Loucy (cell line): ENCODE measurements around the gene OLFM1.

ENCODE experiments used
- H2AFZ ChIP-seq: fragments of 200-600 bp; sonication (generic); 2 replicates; pipeline ENCODE4 v1.6.0; 2016; ENCODE audit warnings: antibody characterized with exemption, mild to moderate bottlenecking, low read length, moderate library complexity
- H3F3A ChIP-seq: fragments of 200-600 bp; 2 replicates; pipeline ENCODE4 v1.6.0; 2016; ENCODE audit warnings: antibody characterized with exemption, low read depth, mild to moderate bottlenecking
- H3K27me3 ChIP-seq: fragments of 200-600 bp; sonication (generic); 2 replicates; pipeline ENCODE4 v1.6.1; 2014; ENCODE audit warnings: low read length, mild to moderate bottlenecking; ENCODE audit not compliant: insufficient read depth, poor library complexity, severe bottlenecking
- H3K36me3 ChIP-seq: fragments of 200-600 bp; sonication (generic); 2 replicates; pipeline ENCODE4 v1.6.1; 2016; ENCODE audit warnings: low read length; ENCODE audit not compliant: insufficient read depth
- H3K4me1 ChIP-seq: fragments of 200-600 bp; sonication (generic); 2 replicates; pipeline ENCODE4 v1.5.1; 2014; ENCODE audit warnings: low read length, mild to moderate bottlenecking; ENCODE audit not compliant: insufficient read depth, poor library complexity, severe bottlenecking
- H3K4me2 ChIP-seq: fragments of 200-600 bp; sonication (generic); 2 replicates; pipeline ENCODE4 v1.6.0; 2014; ENCODE audit warnings: antibody characterized with exemption, low read length, low read depth, mild to moderate bottlenecking; ENCODE audit not compliant: poor library complexity, severe bottlenecking
- H3K4me3 ChIP-seq: fragments of 200-600 bp; sonication (generic); 2 replicates; pipeline ENCODE4 v1.5.1; 2014; ENCODE audit warnings: low read length, mild to moderate bottlenecking, mixed read lengths; ENCODE audit not compliant: poor library complexity, severe bottlenecking
- H3K79me2 ChIP-seq: fragments of 200-600 bp; sonication (generic); 2 replicates; pipeline ENCODE4 v1.6.1; 2014; ENCODE audit warnings: low read length; ENCODE audit not compliant: insufficient read depth
- H3K9ac ChIP-seq: fragments of 200-600 bp; sonication (generic); 2 replicates; pipeline ENCODE4 v1.6.0; 2014; ENCODE audit warnings: mild to moderate bottlenecking, low read depth, low read length, moderate library complexity; ENCODE audit not compliant: poor library complexity, severe bottlenecking
- H3K9me2 ChIP-seq: fragments of 200-600 bp; sonication (generic); replicated peaks from 2 replicates; pipeline ENCODE4 v1.6.1; 2016; ENCODE audit warnings: low read depth, low read length, mixed read lengths
- H3K9me3 ChIP-seq: fragments of 200-600 bp; sonication (generic); 2 replicates; pipeline ENCODE4 v1.6.1; 2014; ENCODE audit warnings: mild to moderate bottlenecking, antibody characterized with exemption, low read length, low read depth; ENCODE audit not compliant: insufficient read depth
- H4K20me1 ChIP-seq: fragments of 200-600 bp; sonication (generic); 2 replicates; pipeline ENCODE4 v1.6.0; 2014; ENCODE audit warnings: antibody characterized with exemption, low read length, mild to moderate bottlenecking; ENCODE audit not compliant: insufficient read depth, poor library complexity, severe bottlenecking
- EZH2phosphoT487 ChIP-seq: fragments of 200-600 bp; IDR thresholded peaks from 2 replicates; pipeline ENCODE4 v1.6.1; 2018; ENCODE audit warnings: antibody characterized with exemption, mild to moderate bottlenecking, moderate library complexity, borderline replicate concordance
- TF ChIP-seq, protein P1 (sequence below): fragments of 200-600 bp; sonication (generic); conservative IDR thresholded peaks from 2 replicates; pipeline ENCODE4 v1.5.1; 2014; ENCODE audit warnings: mild to moderate bottlenecking, antibody characterized with exemption, low read length

Gene OLFM1

DNA sequence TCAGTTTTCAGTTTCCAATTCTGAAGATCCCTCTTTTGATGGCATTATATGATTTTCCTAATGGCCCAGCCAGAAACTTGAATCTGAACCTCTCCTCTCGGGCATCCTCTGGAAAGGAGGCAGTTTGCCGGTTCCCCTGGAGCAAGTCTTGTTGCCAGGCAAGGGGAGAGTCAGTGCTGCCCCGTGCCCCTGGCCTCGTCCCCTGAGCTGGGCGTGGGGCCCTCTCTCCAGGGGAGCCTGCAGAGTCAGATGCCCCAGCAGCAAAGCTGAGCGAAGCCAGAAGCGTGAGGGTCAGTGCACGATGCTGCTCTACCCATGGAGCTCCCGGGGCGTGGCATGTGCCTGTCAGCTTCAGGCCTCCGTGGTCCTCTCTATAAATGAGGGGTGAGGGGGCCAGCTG, 14.0 kb downstream of the OLFM1 start:
- H3K36me3 ChIP-seq = no peaks in the 10 kb centered on the region
- no peak overlapping the region for H3K4me3 ChIP-seq
- no peaks in the 10 kb centered on the region; the same call in 1 of the 2 replicates for H3K9me3 ChIP-seq
- no peak overlapping the region for H2AFZ ChIP-seq
- H3K4me2 ChIP-seq = no peak overlapping the region
- H4K20me1 ChIP-seq = no peaks in the 10 kb centered on the region
- no peaks in the 10 kb centered on the region for H3K79me2 ChIP-seq
- no peaks in the 10 kb centered on the region for H3K4me1 ChIP-seq
- TF ChIP-seq, protein P1, sequence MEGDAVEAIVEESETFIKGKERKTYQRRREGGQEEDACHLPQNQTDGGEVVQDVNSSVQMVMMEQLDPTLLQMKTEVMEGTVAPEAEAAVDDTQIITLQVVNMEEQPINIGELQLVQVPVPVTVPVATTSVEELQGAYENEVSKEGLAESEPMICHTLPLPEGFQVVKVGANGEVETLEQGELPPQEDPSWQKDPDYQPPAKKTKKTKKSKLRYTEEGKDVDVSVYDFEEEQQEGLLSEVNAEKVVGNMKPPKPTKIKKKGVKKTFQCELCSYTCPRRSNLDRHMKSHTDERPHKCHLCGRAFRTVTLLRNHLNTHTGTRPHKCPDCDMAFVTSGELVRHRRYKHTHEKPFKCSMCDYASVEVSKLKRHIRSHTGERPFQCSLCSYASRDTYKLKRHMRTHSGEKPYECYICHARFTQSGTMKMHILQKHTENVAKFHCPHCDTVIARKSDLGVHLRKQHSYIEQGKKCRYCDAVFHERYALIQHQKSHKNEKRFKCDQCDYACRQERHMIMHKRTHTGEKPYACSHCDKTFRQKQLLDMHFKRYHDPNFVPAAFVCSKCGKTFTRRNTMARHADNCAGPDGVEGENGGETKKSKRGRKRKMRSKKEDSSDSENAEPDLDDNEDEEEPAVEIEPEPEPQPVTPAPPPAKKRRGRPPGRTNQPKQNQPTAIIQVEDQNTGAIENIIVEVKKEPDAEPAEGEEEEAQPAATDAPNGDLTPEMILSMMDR = no peak
- no peak for TF ChIP-seq EZH2phosphoT487
- no peaks in the 10 kb centered on the region for H3K9me2 ChIP-seq
- H3K9ac ChIP-seq = no peak overlapping the region
- no peaks in the 10 kb centered on the region for H3K27me3 ChIP-seq
- no peaks in the 10 kb centered on the region for H3F3A ChIP-seq

DNA sequence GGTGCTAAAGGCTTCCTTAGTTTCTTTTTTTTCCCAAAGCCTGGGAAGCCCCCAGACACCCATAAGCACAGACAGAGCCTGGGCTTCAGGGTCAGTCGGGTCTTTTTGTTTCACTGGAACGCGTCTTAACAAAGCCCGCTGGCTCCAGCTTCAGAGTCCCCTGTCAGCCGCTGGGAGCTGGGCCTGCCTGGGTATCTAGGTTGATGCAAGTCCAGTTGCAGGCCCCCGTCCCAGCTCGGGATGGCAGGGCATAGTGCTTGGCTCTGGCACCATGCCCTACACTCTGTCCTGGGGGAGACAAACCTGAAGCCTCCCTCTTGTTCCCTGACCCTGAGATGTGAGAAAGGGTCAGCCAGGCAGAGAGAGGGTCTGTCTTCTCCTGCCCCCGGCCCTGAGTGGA, 14.5 kb downstream of the OLFM1 start:
- H3K79me2 ChIP-seq = no peaks in the 10 kb centered on the region
- H3F3A ChIP-seq = no peaks in the 10 kb centered on the region
- no peaks in the 10 kb centered on the region; the same call in 1 of the 2 replicates for H3K9me3 ChIP-seq
- H3K4me2 ChIP-seq = no peak overlapping the region
- no peaks in the 10 kb centered on the region for H3K4me1 ChIP-seq
- no peaks in the 10 kb centered on the region for H3K9me2 ChIP-seq
- no peak for TF ChIP-seq EZH2phosphoT487
- TF ChIP-seq, protein P1 = no peak
- no peaks in the 10 kb centered on the region for H4K20me1 ChIP-seq
- H2AFZ ChIP-seq = no peak overlapping the region
- no peak overlapping the region for H3K9ac ChIP-seq
- no peaks in the 10 kb centered on the region for H3K27me3 ChIP-seq
- no peak overlapping the region for H3K4me3 ChIP-seq
- H3K36me3 ChIP-seq = no peaks in the 10 kb centered on the region

DNA sequence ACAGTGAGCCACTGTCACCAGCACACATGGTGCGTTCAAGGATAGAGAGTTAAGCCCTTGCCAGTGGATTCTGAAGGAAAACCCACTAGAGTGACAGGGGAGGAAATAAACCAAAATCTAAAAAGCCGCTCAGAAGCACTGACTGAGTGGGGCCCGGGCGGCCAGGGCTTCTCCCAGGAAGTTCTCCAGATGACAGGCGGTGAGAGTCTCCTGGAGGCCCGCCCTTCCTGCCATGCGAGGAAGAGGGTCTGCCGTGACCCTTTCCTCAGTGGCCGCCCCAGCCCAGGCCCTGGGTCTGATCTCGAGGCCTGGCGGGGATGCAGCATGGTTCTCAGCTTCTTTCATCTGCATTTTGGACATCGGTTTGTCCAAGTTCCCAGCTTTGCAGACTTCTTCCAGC, 14.9 kb downstream of the OLFM1 start:
- H4K20me1 ChIP-seq = no peaks in the 10 kb centered on the region
- H3K4me1 ChIP-seq = no peaks in the 10 kb centered on the region
- H2AFZ ChIP-seq = no peak overlapping the region
- no peaks in the 10 kb centered on the region for H3F3A ChIP-seq
- H3K36me3 ChIP-seq = no peaks in the 10 kb centered on the region
- TF ChIP-seq EZH2phosphoT487 = no peak
- H3K79me2 ChIP-seq = no peaks in the 10 kb centered on the region
- no peaks in the 10 kb centered on the region for H3K27me3 ChIP-seq
- no peak overlapping the region for H3K4me2 ChIP-seq
- H3K9me3 ChIP-seq = no peaks in the 10 kb centered on the region; the same call in 1 of the 2 replicates
- H3K9ac ChIP-seq = no peak overlapping the region
- H3K4me3 ChIP-seq = no peak overlapping the region
- no peaks in the 10 kb centered on the region for H3K9me2 ChIP-seq

DNA sequence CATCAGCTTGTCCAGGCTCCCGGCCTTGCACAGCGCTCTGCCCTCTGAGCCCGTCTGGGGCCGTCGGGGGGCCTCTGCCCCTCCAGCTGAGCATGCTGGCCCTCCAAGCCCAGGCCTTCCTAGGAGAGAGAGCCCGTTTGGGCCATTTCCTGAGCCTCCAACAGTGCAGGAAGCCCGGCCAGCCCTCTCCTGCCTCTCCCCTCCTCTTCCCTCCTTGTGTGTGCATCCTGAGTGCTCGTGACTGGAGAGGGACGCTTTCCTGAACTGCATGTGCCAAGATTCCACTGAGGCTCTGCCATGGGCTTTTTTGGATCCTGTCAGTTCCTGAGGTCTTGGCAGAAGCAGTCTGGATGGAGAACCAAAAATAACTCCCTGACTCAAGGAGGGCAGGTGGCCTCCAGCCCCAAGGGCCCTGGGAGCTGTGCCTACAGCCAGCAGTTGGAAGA, 15.6 kb downstream of the OLFM1 start:
- H3K9me2 ChIP-seq = no peaks in the 10 kb centered on the region
- H4K20me1 ChIP-seq = no peaks in the 10 kb centered on the region
- no peaks in the 10 kb centered on the region for H3K79me2 ChIP-seq
- no peaks in the 10 kb centered on the region for H3K4me1 ChIP-seq
- H3K9ac ChIP-seq = no peak overlapping the region
- H2AFZ ChIP-seq = no peak overlapping the region
- no peaks in the 10 kb centered on the region for H3K36me3 ChIP-seq
- no peak for TF ChIP-seq EZH2phosphoT487
- TF ChIP-seq, protein P1 = no peak
- no peak overlapping the region for H3K4me2 ChIP-seq
- no peak overlapping the region for H3K4me3 ChIP-seq
- no peaks in the 10 kb centered on the region for H3F3A ChIP-seq
- no peaks in the 10 kb centered on the region for H3K27me3 ChIP-seq
- no peaks in the 10 kb centered on the region; the same call in 1 of the 2 replicates for H3K9me3 ChIP-seq
